Measurements from ENCODE around the gene LAMC3. TPM values are rescaled to one million over a fixed set of nuclear protein-coding genes. Genes with fewer than 3 reads are reported as not detected.

The LAMC3 gene
- total RNA-seq, 1 donor: not detected

- Histone ChIP-seq H4K20me1 (ENCODE audit: insufficient read depth, low read length) (no peaks in the 10 kb centered on the region), H3K9me3 (ENCODE audit: low read depth, low read length) (no peaks in the 10 kb centered on the region), H3K79me2 (ENCODE audit: insufficient read depth, low read length) (no peaks in the 10 kb centered on the region), H3K27ac (ENCODE audit: low read depth, low read length) (no peak overlapping the region), H3K4me3 (ENCODE audit: insufficient read depth, low read length) (no peak overlapping the region), H3K36me3 (ENCODE audit: insufficient read depth, low read length) (no peaks in the 10 kb centered on the region), H3K4me2 (ENCODE audit: insufficient read depth, low read length) (no peak overlapping the region), H2AFZ (ENCODE audit: low read length) (no peak overlapping the region), H3K4me1 (ENCODE audit: insufficient read depth, low read length) (no peaks in the 10 kb centered on the region), H3K27me3 (ENCODE audit: insufficient read depth, low read length) (no peaks in the 10 kb centered on the region)
- no peak for TF ChIP-seq CTCF (IDR thresholded peaks at IDR 0.05; ENCODE audit: extremely low read depth, low read depth, low read length)
- peak; percentile 69 for DNase-seq (ENCODE audit: insufficient read length, low spot score, missing footprints)
Observed at GRCh38 chr9:131029574-131029952, 20.6 kb downstream of the LAMC3 start.

- Histone ChIP-seq H3K79me2 (ENCODE audit: insufficient read depth, low read length) (no peaks in the 10 kb centered on the region), H3K36me3 (ENCODE audit: insufficient read depth, low read length) (no peaks in the 10 kb centered on the region), H3K27ac (ENCODE audit: low read depth, low read length) (no peak overlapping the region), H3K4me2 (ENCODE audit: insufficient read depth, low read length) (no peak overlapping the region), H3K4me3 (ENCODE audit: insufficient read depth, low read length) (no peak overlapping the region), H3K9me3 (ENCODE audit: low read depth, low read length) (no peaks in the 10 kb centered on the region), H3K4me1 (ENCODE audit: insufficient read depth, low read length) (no peaks in the 10 kb centered on the region), H2AFZ (ENCODE audit: low read length) (no peak overlapping the region), H3K27me3 (ENCODE audit: insufficient read depth, low read length) (no peaks in the 10 kb centered on the region), H4K20me1 (ENCODE audit: insufficient read depth, low read length) (no peaks in the 10 kb centered on the region)
- TF ChIP-seq CTCF (IDR thresholded peaks at IDR 0.05; ENCODE audit: extremely low read depth, low read depth, low read length): no peak
- DNase-seq (ENCODE audit: insufficient read length, low spot score, missing footprints): peak; percentile 58
Observed at GRCh38 chr9:131030239-131031004, 21.4 kb downstream of the LAMC3 start.

- Histone ChIP-seq H3K27ac (ENCODE audit: low read depth, low read length) (no peak overlapping the region), H3K4me3 (ENCODE audit: insufficient read depth, low read length) (no peak overlapping the region), H3K9me3 (ENCODE audit: low read depth, low read length) (no peaks in the 10 kb centered on the region), H3K79me2 (ENCODE audit: insufficient read depth, low read length) (no peaks in the 10 kb centered on the region), H3K4me2 (ENCODE audit: insufficient read depth, low read length) (no peak overlapping the region), H2AFZ (ENCODE audit: low read length) (no peak overlapping the region), H3K27me3 (ENCODE audit: insufficient read depth, low read length) (no peaks in the 10 kb centered on the region), H3K36me3 (ENCODE audit: insufficient read depth, low read length) (no peaks in the 10 kb centered on the region), H4K20me1 (ENCODE audit: insufficient read depth, low read length) (no peaks in the 10 kb centered on the region), H3K4me1 (ENCODE audit: insufficient read depth, low read length) (no peaks in the 10 kb centered on the region)
- DNase-seq (ENCODE audit: insufficient read length, low spot score, missing footprints): peak; percentile 83
- no peak for TF ChIP-seq CTCF (IDR thresholded peaks at IDR 0.05; ENCODE audit: extremely low read depth, low read depth, low read length)
Observed at GRCh38 chr9:131031005-131031641, 22.1 kb downstream of the LAMC3 start.

- no peak for TF ChIP-seq CTCF (IDR thresholded peaks at IDR 0.05; ENCODE audit: extremely low read depth, low read depth, low read length)
Observed at GRCh38 chr9:131031642-131032005, 22.6 kb downstream of the LAMC3 start.

More at GRCh38 chr9:131031642-131032005, 22.6 kb downstream of the LAMC3 start:
- Histone ChIP-seq H3K4me2 (ENCODE audit: insufficient read depth, low read length) (no peak overlapping the region), H3K27ac (ENCODE audit: low read depth, low read length) (no peak overlapping the region), H2AFZ (ENCODE audit: low read length) (no peak overlapping the region), H3K27me3 (ENCODE audit: insufficient read depth, low read length) (no peaks in the 10 kb centered on the region), H3K79me2 (ENCODE audit: insufficient read depth, low read length) (no peaks in the 10 kb centered on the region), H3K36me3 (ENCODE audit: insufficient read depth, low read length) (no peaks in the 10 kb centered on the region), H3K4me1 (ENCODE audit: insufficient read depth, low read length) (no peaks in the 10 kb centered on the region), H4K20me1 (ENCODE audit: insufficient read depth, low read length) (no peaks in the 10 kb centered on the region), H3K4me3 (ENCODE audit: insufficient read depth, low read length) (no peak overlapping the region), H3K9me3 (ENCODE audit: low read depth, low read length) (no peaks in the 10 kb centered on the region)
- no peak for DNase-seq (ENCODE audit: insufficient read length, low spot score, missing footprints)
